ENCODE results near the gene PLAAT4. TPM values are rescaled to one million over a fixed set of nuclear protein-coding genes. Genes with fewer than 3 reads are reported as not detected.
A peak's percentile ranks its signal among the peaks of the same experiment; 100 is the strongest.

PLAAT4 gene
- total RNA-seq, 2 experiments from 2014 or later = 80.4 to 82.4 TPM

DNA sequence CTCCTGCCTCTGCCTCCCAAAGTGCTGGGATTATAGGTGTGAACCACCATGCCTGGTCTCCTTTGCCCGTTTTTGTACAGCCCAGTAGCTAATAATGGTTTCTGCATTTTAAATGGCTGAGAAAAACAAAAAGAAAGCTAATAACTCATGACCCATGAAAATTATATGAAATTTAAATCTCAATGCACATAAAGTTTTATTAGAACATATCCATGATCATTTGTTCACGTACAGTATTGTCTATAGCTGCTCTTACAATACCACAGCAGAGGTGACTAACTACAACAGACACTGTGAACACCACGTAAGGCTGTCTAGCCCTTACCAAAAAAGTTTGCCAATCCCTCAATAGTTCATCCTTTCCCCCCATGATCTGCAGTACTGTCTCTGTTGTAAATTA, 33.0 kb downstream of the PLAAT4 start:
- Histone ChIP-seq H3K4me1 (ENCODE audit: insufficient read depth, low read length) (peaks cover 38% of the 10 kb centered on the region), H3K27me3 (ENCODE audit: control insufficient read depth in 1 of 2, insufficient read depth in 2 of 2, low read length in 2 of 2) (no peaks in the 10 kb centered on the region), H3K4me3 (ENCODE audit: low read length) (no peak overlapping the region), H3K27ac (ENCODE audit: low read depth in 1 of 2, low read length in 2 of 2) (no peak overlapping the region), H3K36me3 (ENCODE audit: insufficient read depth, low read length) (no peaks in the 10 kb centered on the region), H3K9me3 (ENCODE audit: control insufficient read depth in 1 of 2, insufficient read depth in 1 of 2, low read length in 2 of 2) (no peaks in the 10 kb centered on the region)
- peaks cover 47% of the 10 kb centered on the region for H3K4me1 Mint-ChIP-seq (ENCODE audit: low read depth)
- no peaks in the 10 kb centered on the region for H3K9me3 Mint-ChIP-seq
- ChIA-PET POLR2A (no interaction called here), CTCF (no interaction called here)
- no peaks in the 10 kb centered on the region for H3K36me3 Mint-ChIP-seq (ENCODE audit: low read depth)
- ATAC-seq (ENCODE audit: poor library complexity) (no peak), DNase-seq (no peak)
- TF ChIP-seq CTCF (IDR thresholded peaks at IDR 0.05) = no peak
- intact Hi-C loops (cut with DNase I, micrococcal nuclease) = loop anchor here in 1 of 2 experiments (5.0 kb wide), 2 partner anchors 43 to 77 kb away; partner anchors contain the start of genes PLAAT3 and PLAAT5
- H3K27ac Mint-ChIP-seq = no peak overlapping the region
- H3K27me3 Mint-ChIP-seq = no peaks in the 10 kb centered on the region
- H3K4me3 Mint-ChIP-seq = no peak overlapping the region

DNA sequence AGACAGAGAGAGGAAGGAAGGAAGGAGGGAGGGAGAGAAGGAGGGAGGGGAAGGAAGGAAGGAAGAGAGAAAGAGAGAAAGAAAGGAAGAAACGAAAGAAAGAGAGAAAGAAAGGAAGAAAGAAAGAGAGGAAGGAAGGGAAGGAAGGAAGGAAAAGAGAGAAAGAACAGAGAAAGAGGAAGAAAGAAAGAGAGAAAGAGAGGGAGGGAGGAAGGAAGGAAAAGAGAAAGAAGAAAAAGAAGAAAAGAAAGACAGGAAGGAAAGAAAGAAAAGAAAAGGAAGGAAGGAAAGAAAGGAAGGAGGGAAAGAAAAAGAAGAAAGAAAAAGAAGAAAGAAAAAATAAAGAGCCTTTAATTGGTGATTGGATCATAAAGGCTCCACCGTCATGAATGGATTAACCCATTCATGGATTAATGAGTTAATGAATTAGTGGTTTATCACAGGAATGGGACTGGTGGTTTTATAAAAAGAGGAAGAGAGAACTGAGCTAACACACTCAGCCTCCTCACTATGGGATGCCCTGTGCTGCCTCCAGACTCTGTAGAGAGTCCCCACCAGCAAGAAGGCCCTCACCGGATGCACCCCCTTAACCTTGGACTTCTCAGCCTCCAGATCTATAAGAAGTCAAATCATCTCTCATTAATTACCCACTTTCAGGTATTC, 35.5 kb downstream of the PLAAT4 start:
- CTCF ChIA-PET = no interaction called here
- H3K36me3 ChIP-seq (ENCODE audit: insufficient read depth, low read length) = no peaks in the 10 kb centered on the region
- POLR2A ChIA-PET = no interaction called here
- no peak overlapping the region for H3K27ac Mint-ChIP-seq
- no peaks in the 10 kb centered on the region for H3K36me3 Mint-ChIP-seq (ENCODE audit: low read depth)
- intact Hi-C loops (cut with DNase I, micrococcal nuclease) = no loop called here
- H3K4me1 Mint-ChIP-seq (ENCODE audit: low read depth) = peaks cover 40% of the 10 kb centered on the region
- no peaks in the 10 kb centered on the region for H3K9me3 Mint-ChIP-seq
- no peaks in the 10 kb centered on the region for H3K9me3 ChIP-seq (ENCODE audit: control insufficient read depth in 1 of 2, insufficient read depth in 1 of 2, low read length in 2 of 2)
- H3K4me1 ChIP-seq (ENCODE audit: insufficient read depth, low read length) = peaks cover 22% of the 10 kb centered on the region
- ATAC-seq (ENCODE audit: poor library complexity) (no peak), DNase-seq (no peak)
- H3K4me3 ChIP-seq (ENCODE audit: low read length) = no peak overlapping the region
- H3K27me3 ChIP-seq (ENCODE audit: control insufficient read depth in 1 of 2, insufficient read depth in 2 of 2, low read length in 2 of 2) = no peaks in the 10 kb centered on the region
- H3K4me3 Mint-ChIP-seq = no peak overlapping the region
- TF ChIP-seq CTCF (IDR thresholded peaks at IDR 0.05) = no peak
- H3K27me3 Mint-ChIP-seq = no peaks in the 10 kb centered on the region
- H3K27ac ChIP-seq (ENCODE audit: low read depth in 1 of 2, low read length in 2 of 2) = no peak overlapping the region

GRCh38 chr11:63573881-63574855, 37.6 kb downstream of the PLAAT4 start:
- TF ChIP-seq CTCF (IDR thresholded peaks at IDR 0.05) = no peak
- peaks cover 4% of the 10 kb centered on the region for H3K36me3 Mint-ChIP-seq (ENCODE audit: low read depth)
- Histone ChIP-seq H3K27me3 (ENCODE audit: control insufficient read depth in 1 of 2, insufficient read depth in 2 of 2, low read length in 2 of 2) (no peaks in the 10 kb centered on the region), H3K36me3 (ENCODE audit: insufficient read depth, low read length) (no peaks in the 10 kb centered on the region), H3K27ac (ENCODE audit: low read depth in 1 of 2, low read length in 2 of 2) (peak overlapping the region in 1 of 2 donors; percentile 31), H3K4me1 (ENCODE audit: insufficient read depth, low read length) (peaks cover 18% of the 10 kb centered on the region), H3K9me3 (ENCODE audit: control insufficient read depth in 1 of 2, insufficient read depth in 1 of 2, low read length in 2 of 2) (no peaks in the 10 kb centered on the region), H3K4me3 (ENCODE audit: low read length) (peak overlapping the region; percentile 41)
- peak overlapping the region; percentile 65 for H3K27ac Mint-ChIP-seq
- intact Hi-C loops (cut with DNase I, micrococcal nuclease) = no loop called here
- ChIA-PET POLR2A (interaction anchor here (0.7 to 2.6 kb wide), 6 partner anchors 10 to 42 kb away, joined by 3 to 11 read pairs (median 7); partner anchors contain the start of gene PLAAT4), CTCF (no interaction called here)
- H3K27me3 Mint-ChIP-seq = no peaks in the 10 kb centered on the region
- ATAC-seq (ENCODE audit: poor library complexity) = peak; percentile 69
- DNase-seq = peak in 7 of 14 experiments; percentile 12 to 80 (median 55)
- H3K4me3 Mint-ChIP-seq = peak overlapping the region; percentile 78
- H3K9me3 Mint-ChIP-seq = no peaks in the 10 kb centered on the region
- peaks cover 34% of the 10 kb centered on the region for H3K4me1 Mint-ChIP-seq (ENCODE audit: low read depth)
